Retinal pigment epithelial cell (primary cell): ENCODE data around the gene CERS4.

Experiments used
- DNase-seq: peaks from one replicate; pipeline ENCODE4 v3.0.0-alpha.2; 2010; ENCODE audit warnings: low read depth
- H3K4me3 ChIP-seq: 2 replicates; pipeline ENCODE4 v1.5.1; 2011; ENCODE audit warnings: mild to moderate bottlenecking, low read length, control low read depth, moderate library complexity
- CTCF ChIP-seq: conservative IDR thresholded peaks from 2 replicates; pipeline ENCODE4 v1.5.1; 2011; ENCODE audit warnings: low read depth, low read length, control low read depth, inconsistent platforms

The CERS4 gene

GRCh38 chr19:8307400-8307964, 98.3 kb downstream of the CERS4 start:
- TF ChIP-seq CTCF: no peak
- peak overlapping the region; percentile 73 for H3K4me3 ChIP-seq
- no peak for DNase-seq

- DNase-seq: peak; percentile 61
- TF ChIP-seq CTCF: no peak
- peak within 1 kb of the TSS; percentile 73 for H3K4me3 ChIP-seq
Measured at GRCh38 chr19:8307965-8308866, 99.0 kb downstream of the CERS4 start, which contains the start of gene CD320. CD320 (minus strand) TSS chr19:8308358; CDS start chr19:8308290, 68 bp downstream.

- peak overlapping the region; percentile 73 for H3K4me3 ChIP-seq
- no peak for TF ChIP-seq CTCF
- DNase-seq: no peak
Measured at GRCh38 chr19:8308891-8309291, 99.7 kb downstream of the CERS4 start.

- H3K4me3 ChIP-seq: no peak overlapping the region
- no peak for DNase-seq
- no peak for TF ChIP-seq CTCF
Measured at GRCh38 chr19:8310342-8311055, 101.3 kb downstream of the CERS4 start.

- H3K4me3 ChIP-seq: no peak overlapping the region
- no peak for DNase-seq
- TF ChIP-seq CTCF: no peak
Measured at GRCh38 chr19:8311461-8312260, 102.5 kb downstream of the CERS4 start.
